ENCODE measurements around the gene CACNA1C. TPM values are rescaled to one million over a fixed set of nuclear protein-coding genes. Genes with fewer than 3 reads are reported as not detected.
A peak's percentile ranks its signal among the peaks of the same experiment; 100 is the strongest.

CACNA1C gene
- total RNA-seq, 1 donor from 2014 or later, result 102 TPM

DNA sequence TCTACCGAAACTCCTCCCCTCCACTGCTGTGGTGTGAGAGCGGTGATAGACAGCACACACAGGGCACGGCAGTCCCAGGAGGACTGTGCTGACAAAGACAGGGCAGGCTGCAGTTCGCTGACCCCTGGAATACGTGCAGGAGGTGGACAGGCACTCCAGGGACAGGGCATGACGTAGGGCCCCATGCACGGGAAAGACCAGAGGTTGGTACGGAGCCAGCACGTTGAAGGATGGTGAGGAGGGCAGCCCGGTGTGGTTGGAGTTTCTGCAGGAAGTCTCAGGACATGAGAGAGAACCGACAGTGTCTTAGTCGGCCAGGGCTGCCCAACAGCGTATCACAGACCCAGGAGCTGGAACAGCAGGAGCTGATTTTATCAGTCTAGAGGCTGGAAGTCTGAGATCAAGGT, 487.8 kb downstream of the CACNA1C start:
- intact Hi-C loops (cut with DNase I), result no loop called here
- no peak for TF ChIP-seq CTCF (IDR thresholded peaks at IDR 0.05)
- Histone ChIP-seq H3K9me3 (no peaks in the 10 kb centered on the region), H3K4me1 (no peaks in the 10 kb centered on the region), H3K36me3 (peaks cover 24 to 25% of the 10 kb centered on the region in 2 donors), H3K27me3 (no peaks in the 10 kb centered on the region), H3K27ac (no peak overlapping the region), H3K4me3 (no peak overlapping the region)
- DNase-seq (ENCODE audit: low spot score in 2 of 2), result no peak

DNA sequence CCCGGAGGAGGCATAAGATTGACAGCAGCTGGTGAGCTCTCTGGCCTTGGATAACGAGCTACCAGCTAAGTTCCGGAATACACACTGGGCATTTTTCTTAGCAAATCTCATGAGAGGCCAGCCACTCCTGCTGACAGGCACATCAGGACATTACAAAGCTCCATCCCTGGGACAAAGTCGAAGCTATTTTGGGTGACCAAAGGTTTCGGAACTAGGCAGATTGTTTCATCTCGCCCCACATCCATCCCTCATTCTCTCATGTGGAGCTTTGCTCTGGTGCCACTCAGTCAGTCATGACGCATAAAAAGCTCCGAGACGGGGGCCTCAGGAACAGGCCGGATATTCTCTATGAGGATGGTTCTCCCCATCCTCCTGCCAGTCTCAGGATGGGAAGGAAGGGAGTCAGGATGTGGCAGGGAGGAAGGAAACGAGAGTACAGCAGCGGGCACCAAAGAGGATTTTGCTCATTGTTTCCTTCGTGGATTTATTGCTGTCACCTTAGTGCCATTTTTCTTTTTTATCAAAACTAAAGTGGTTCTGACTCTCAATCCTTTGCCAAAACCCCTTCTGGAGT, 488.9 kb downstream of the CACNA1C start:
- H3K27me3 ChIP-seq, result no peaks in the 10 kb centered on the region

DNA sequence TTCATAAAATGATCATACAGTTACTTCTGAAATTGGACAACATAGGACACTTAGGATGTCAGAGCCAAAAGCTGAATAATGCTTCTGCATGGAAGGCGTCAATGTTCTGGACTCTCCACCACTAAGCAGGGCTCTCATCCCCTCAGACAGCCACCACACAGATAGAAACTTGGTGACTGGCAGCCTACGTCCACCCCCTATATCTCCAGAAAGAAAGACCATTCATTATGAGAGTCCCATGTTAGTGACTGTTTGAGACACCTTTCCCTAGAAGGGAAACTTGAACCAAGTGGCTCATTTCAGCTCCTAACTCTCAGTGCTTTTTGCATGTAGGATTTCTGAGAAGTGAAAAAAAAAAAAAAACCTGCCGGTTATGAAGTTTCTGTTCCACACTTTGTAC, 491.0 kb downstream of the CACNA1C start:
- Histone ChIP-seq H3K4me1 (no peaks in the 10 kb centered on the region), H3K36me3 (peaks cover 13 to 20% of the 10 kb centered on the region in 2 donors), H3K27ac (no peak overlapping the region), H3K27me3 (no peaks in the 10 kb centered on the region), H3K4me3 (no peak overlapping the region), H3K9me3 (no peaks in the 10 kb centered on the region)
- DNase-seq (ENCODE audit: low spot score in 2 of 2), result no peak
- intact Hi-C loops (cut with DNase I), result no loop called here
- no peak for TF ChIP-seq CTCF (IDR thresholded peaks at IDR 0.05)

More for the DNA sequence above, 488.9 kb downstream of the CACNA1C start:
- Histone ChIP-seq H3K36me3 (peaks cover 18% of the 10 kb centered on the region in 2 donors), H3K27ac (peak overlapping the region in 1 of 2 donors; percentile 34), H3K4me1 (no peaks in the 10 kb centered on the region), H3K9me3 (no peaks in the 10 kb centered on the region), H3K4me3 (no peak overlapping the region)
- no peak for DNase-seq (ENCODE audit: low spot score in 2 of 2)
- intact Hi-C loops (cut with DNase I), result no loop called here
- no peak for TF ChIP-seq CTCF (IDR thresholded peaks at IDR 0.05)

DNA sequence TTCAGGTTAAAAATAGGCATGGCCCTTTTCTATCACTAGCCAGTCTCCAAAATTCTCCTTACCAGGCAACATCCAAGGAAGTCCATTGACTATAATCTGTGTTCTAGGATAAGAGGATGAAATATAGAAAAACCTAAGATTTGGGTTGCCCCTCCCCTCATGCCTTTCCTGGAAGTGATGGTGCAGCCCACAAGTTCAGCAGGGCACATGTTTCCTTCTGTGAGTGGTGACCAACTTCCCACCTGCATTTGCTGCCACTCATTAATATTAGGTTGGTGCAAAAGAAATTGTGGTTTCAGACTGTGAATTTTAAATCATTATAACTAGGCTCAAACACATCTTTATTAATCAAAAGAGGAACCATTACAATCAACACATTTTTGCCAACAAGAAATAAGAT, 491.4 kb downstream of the CACNA1C start:
- H3K27ac ChIP-seq, result no peak overlapping the region
- no peak overlapping the region for H3K4me3 ChIP-seq
- H3K27me3 ChIP-seq, result no peaks in the 10 kb centered on the region
- H3K36me3 ChIP-seq, result peaks cover 13 to 20% of the 10 kb centered on the region in 2 donors
- no peak for DNase-seq (ENCODE audit: low spot score in 2 of 2)
- H3K9me3 ChIP-seq, result no peaks in the 10 kb centered on the region
- no peaks in the 10 kb centered on the region for H3K4me1 ChIP-seq
- intact Hi-C loops (cut with DNase I), result no loop called here
- TF ChIP-seq CTCF (IDR thresholded peaks at IDR 0.05), result no peak

DNA sequence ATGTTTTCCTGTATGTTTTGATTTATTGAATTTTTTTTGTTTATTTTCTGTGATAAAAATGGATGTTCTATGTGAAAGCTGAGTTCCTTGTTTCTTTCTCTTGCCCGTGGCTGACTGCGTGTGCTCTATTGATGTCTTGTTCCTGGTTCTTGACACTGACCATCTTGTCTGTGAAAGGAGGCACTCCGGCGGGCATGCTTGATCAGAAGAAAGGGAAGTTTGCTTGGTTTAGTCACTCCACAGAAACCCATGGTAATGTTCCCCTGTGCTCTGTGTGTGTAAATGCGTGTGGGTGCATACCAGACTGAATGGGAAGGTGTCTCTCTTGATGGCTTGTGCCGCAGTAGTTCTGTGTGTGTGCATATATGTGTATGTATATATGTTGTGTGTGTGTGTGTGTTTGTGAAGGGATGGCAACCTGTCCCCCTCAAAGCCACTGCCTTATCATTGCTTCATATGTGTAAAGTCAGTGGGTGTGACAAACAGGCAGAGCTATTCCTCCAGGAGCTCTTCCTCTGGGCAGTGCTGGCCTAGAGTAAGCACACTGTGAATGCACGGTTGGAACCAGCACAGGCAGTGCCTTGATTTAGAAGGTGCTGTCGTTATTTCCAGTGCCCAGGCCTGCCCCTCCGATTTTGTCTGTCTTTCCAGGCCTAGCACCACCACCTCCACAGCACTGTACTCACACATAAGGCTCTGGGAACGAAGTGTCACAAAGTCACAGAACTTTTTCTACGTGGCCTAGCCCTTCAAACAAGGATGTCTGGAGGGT, 494.7 kb downstream of the CACNA1C start:
- no peak for DNase-seq (ENCODE audit: low spot score in 2 of 2)
- TF ChIP-seq CTCF (IDR thresholded peaks at IDR 0.05), result no peak
- H3K27me3 ChIP-seq, result no peaks in the 10 kb centered on the region
- no peak overlapping the region for H3K27ac ChIP-seq
- H3K36me3 ChIP-seq, result peaks cover 20 to 31% of the 10 kb centered on the region in 2 donors
- H3K9me3 ChIP-seq, result no peaks in the 10 kb centered on the region
- intact Hi-C loops (cut with DNase I), result no loop called here
- H3K4me1 ChIP-seq, result no peaks in the 10 kb centered on the region
- H3K4me3 ChIP-seq, result no peak overlapping the region
